SU-DHL-6 (cell line): ENCODE results near the gene FBXW11.
A peak's percentile ranks its signal among the peaks of the same experiment; 100 is the strongest.

ENCODE experiments used
- H2AFZ ChIP-seq: fragments of 200-600 bp; sonication (generic); 2 replicates; pipeline ENCODE4 v1.6.1; 2014; ENCODE audit warnings: low read depth, mild to moderate bottlenecking, moderate library complexity, mixed read lengths, antibody characterized with exemption, low read length; ENCODE audit not compliant: severe bottlenecking
- H3F3A ChIP-seq: fragments of 200-600 bp; shearing (Covaris generic); 2 replicates; pipeline ENCODE4 v1.6.0; 2016; ENCODE audit warnings: antibody characterized with exemption, mild to moderate bottlenecking; ENCODE audit not compliant: insufficient read depth
- H3K27ac ChIP-seq: fragments of 200-600 bp; sonication (generic); 2 replicates; pipeline ENCODE4 v1.5.1; 2016; ENCODE audit warnings: low read depth, mild to moderate bottlenecking, low read length, moderate library complexity, mixed read lengths
- H3K27me3 ChIP-seq: fragments of 200-600 bp; sonication (generic), shearing (Covaris generic); 2 replicates; pipeline ENCODE4 v1.6.0; 2014; ENCODE audit warnings: mild to moderate bottlenecking, low read length
- H3K36me3 ChIP-seq: fragments of 200-600 bp; sonication (generic); 2 replicates; pipeline ENCODE4 v1.6.1; 2014; ENCODE audit warnings: mild to moderate bottlenecking, low read length, mixed read lengths
- H3K4me2 ChIP-seq: fragments of 300-600, 200-600 bp; shearing (Covaris generic), sonication (generic); 2 replicates; pipeline ENCODE4 v1.6.0; 2014; ENCODE audit warnings: low read length, low read depth, mild to moderate bottlenecking; ENCODE audit not compliant: poor library complexity, severe bottlenecking
- H3K4me3 ChIP-seq: fragments of 200-600 bp; sonication (generic); 2 replicates; pipeline ENCODE4 v1.5.1; 2014; ENCODE audit warnings: antibody characterized with exemption, low read length, mild to moderate bottlenecking, mixed read lengths; ENCODE audit not compliant: insufficient read depth, poor library complexity, severe bottlenecking
- H3K79me2 ChIP-seq: fragments of 200-600 bp; sonication (generic); 2 replicates; pipeline ENCODE4 v1.6.1; 2014; ENCODE audit warnings: mild to moderate bottlenecking, low read length, moderate library complexity; ENCODE audit not compliant: insufficient read depth
- H3K9ac ChIP-seq: fragments of 200-600 bp; sonication (generic); 2 replicates; pipeline ENCODE4 v1.7.0; 2014; ENCODE audit warnings: mild to moderate bottlenecking, low read length
- H3K9me2 ChIP-seq: fragments of 200-600 bp; sonication (generic); replicated peaks from 2 replicates; pipeline ENCODE4 v1.6.1; 2014; ENCODE audit warnings: low read length; ENCODE audit not compliant: insufficient read depth
- H3K9me3 ChIP-seq: fragments of 200-600 bp; sonication (generic); 2 replicates; pipeline ENCODE4 v1.6.1; 2014; ENCODE audit warnings: low read length, mixed read lengths; ENCODE audit not compliant: insufficient read depth
- H4K20me1 ChIP-seq: fragments of 200-600 bp; sonication (generic); 2 replicates; pipeline ENCODE4 v1.6.1; 2014; ENCODE audit warnings: low read depth, mild to moderate bottlenecking, antibody characterized with exemption, low read length, moderate library complexity, mixed read lengths
- EZH2phosphoT487 ChIP-seq: fragments of 200-600 bp; sonication (generic), shearing (Covaris generic); conservative IDR thresholded peaks from 2 replicates; pipeline ENCODE4 v1.6.1; 2018; ENCODE audit warnings: mild to moderate bottlenecking, antibody characterized with exemption, low read length, moderate library complexity, mixed read lengths
- TF ChIP-seq, protein P1 (sequence below): fragments of 200-600 bp; sonication (generic); IDR thresholded peaks from one replicate; pipeline ENCODE4 v1.5.1; 2017; ENCODE audit warnings: antibody characterized with exemption, mild to moderate bottlenecking, low read length, moderate library complexity; ENCODE audit not compliant: insufficient read depth, poor library complexity, severe bottlenecking

Gene FBXW11

GRCh38 chr5:172003746-172004145 lies 2.7 kb downstream of the FBXW11 start:
- H3K9me2 ChIP-seq: no peaks in the 10 kb centered on the region
- peak overlapping the region; percentile 98 for H3K4me2 ChIP-seq
- H3K9me3 ChIP-seq: no peaks in the 10 kb centered on the region
- H3K9ac ChIP-seq: peak overlapping the region; percentile 93; the same call in 1 of the 2 replicates
- no peak for TF ChIP-seq EZH2phosphoT487
- TF ChIP-seq, protein P1, sequence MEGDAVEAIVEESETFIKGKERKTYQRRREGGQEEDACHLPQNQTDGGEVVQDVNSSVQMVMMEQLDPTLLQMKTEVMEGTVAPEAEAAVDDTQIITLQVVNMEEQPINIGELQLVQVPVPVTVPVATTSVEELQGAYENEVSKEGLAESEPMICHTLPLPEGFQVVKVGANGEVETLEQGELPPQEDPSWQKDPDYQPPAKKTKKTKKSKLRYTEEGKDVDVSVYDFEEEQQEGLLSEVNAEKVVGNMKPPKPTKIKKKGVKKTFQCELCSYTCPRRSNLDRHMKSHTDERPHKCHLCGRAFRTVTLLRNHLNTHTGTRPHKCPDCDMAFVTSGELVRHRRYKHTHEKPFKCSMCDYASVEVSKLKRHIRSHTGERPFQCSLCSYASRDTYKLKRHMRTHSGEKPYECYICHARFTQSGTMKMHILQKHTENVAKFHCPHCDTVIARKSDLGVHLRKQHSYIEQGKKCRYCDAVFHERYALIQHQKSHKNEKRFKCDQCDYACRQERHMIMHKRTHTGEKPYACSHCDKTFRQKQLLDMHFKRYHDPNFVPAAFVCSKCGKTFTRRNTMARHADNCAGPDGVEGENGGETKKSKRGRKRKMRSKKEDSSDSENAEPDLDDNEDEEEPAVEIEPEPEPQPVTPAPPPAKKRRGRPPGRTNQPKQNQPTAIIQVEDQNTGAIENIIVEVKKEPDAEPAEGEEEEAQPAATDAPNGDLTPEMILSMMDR: no peak
- H4K20me1 ChIP-seq: peaks cover 5% of the 10 kb centered on the region; the same call in 1 of the 2 replicates
- no peaks in the 10 kb centered on the region for H3K27me3 ChIP-seq
- peaks cover 74% of the 10 kb centered on the region for H3K79me2 ChIP-seq
- no peak overlapping the region for H3K27ac ChIP-seq
- no peak overlapping the region for H2AFZ ChIP-seq
- peaks cover 35% of the 10 kb centered on the region for H3F3A ChIP-seq
- H3K36me3 ChIP-seq: no peaks in the 10 kb centered on the region
- H3K4me3 ChIP-seq: no peak overlapping the region

- Histone ChIP-seq H3K27ac (no peak overlapping the region), H3K27me3 (no peaks in the 10 kb centered on the region), H4K20me1 (peaks cover 5% of the 10 kb centered on the region; the same call in 1 of the 2 replicates), H3K9me3 (no peaks in the 10 kb centered on the region), H3K4me2 (peak overlapping the region; percentile 98), H3K36me3 (no peaks in the 10 kb centered on the region), H3K79me2 (peaks cover 82% of the 10 kb centered on the region), H3K9ac (no peak overlapping the region), H3K9me2 (no peaks in the 10 kb centered on the region), H3K4me3 (no peak overlapping the region), H3F3A (peaks cover 35% of the 10 kb centered on the region), H2AFZ (no peak overlapping the region)
- TF ChIP-seq, protein P1: no peak
Observed at GRCh38 chr5:172002840-172003512, 3.5 kb downstream of the FBXW11 start.

DNA sequence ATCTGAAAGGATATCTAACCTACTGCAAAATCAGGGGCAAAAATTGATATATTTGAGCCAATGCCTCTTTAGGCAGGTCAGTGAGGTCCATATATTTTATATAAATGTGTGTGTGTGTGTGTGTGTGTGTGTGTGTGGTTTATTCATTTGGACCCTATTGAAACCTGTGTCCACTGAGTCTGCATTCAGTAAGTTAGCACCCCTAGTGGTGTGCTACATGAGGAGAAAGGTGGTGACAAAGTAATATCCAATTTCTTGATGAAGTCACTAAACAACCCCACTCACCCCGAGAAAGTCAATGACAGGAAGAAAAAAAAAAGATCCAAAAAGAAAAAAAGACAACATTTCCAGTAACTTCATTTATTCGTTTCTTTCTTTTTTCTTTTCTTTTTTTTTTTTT lies 4.1 kb downstream of the FBXW11 start:
- no peaks in the 10 kb centered on the region for H3K9me3 ChIP-seq
- H3K4me2 ChIP-seq: no peak overlapping the region
- no peaks in the 10 kb centered on the region for H3K27me3 ChIP-seq
- H3K27ac ChIP-seq: peak overlapping the region; percentile 54; the same call in 1 of the 2 replicates
- H4K20me1 ChIP-seq: peaks cover 5% of the 10 kb centered on the region; the same call in 1 of the 2 replicates
- H2AFZ ChIP-seq: no peak overlapping the region
- H3K4me3 ChIP-seq: no peak overlapping the region
- TF ChIP-seq, protein P1: peak; percentile 74
- no peak for TF ChIP-seq EZH2phosphoT487
- H3K36me3 ChIP-seq: no peaks in the 10 kb centered on the region
- no peak overlapping the region for H3K9ac ChIP-seq
- peaks cover 35% of the 10 kb centered on the region for H3F3A ChIP-seq
- H3K79me2 ChIP-seq: peaks cover 88% of the 10 kb centered on the region
- no peaks in the 10 kb centered on the region for H3K9me2 ChIP-seq
